GM11168 (cell line): ENCODE data around the gene BNC2.

Experiments
- in situ Hi-C: fragments of 300-500 bp; cut with MboI; formaldehyde crosslinking; loops from one replicate; pipeline ENCODE4 v1.12.0; 2022; ENCODE audit warnings: low sequenced_read_pairs; ENCODE audit not compliant: unreplicated experiment

BNC2 gene

GRCh38 chr9:16615451-16615850 lies 255.0 kb downstream of the BNC2 start:
- in situ Hi-C loops, result no loop called here

DNA sequence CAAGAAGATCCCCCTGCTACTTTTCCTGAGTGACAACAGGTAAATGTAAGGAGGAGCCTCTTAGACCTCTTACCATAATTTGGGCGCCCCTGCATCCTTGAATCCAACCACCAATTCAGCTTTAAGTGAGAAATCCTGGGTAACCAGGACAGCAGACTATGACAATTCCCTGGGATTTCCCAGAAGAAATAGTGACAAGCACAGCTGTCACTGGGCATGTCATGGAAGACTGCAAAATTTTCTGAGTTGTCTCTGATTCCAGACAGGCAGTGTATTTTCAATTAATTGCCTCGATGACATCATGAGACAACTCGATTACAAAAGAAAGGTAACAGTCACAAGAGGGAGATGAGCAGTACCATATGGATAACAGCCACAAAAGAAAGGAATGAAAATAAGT lies 256.9 kb downstream of the BNC2 start:
- in situ Hi-C loops, result no loop called here

DNA sequence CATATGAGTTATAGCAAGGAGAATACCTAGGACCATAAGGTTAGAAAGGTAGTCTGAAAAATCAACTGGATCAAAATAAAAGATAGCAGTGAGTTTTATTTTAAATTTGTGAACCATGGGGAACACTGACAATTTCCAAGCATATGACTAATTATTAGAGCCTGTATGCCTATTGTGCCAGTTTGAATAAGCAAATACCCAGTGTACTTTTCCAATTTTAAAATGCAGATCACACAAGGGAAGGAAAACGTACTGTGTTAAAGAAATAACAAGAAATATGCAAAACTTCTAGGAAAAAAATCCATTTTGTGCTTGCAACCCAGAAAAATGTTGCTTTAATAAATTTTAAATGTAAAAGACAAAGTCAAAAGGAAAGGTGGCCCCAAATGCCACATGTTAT lies 257.4 kb downstream of the BNC2 start:
- in situ Hi-C loops, result no loop called here

DNA sequence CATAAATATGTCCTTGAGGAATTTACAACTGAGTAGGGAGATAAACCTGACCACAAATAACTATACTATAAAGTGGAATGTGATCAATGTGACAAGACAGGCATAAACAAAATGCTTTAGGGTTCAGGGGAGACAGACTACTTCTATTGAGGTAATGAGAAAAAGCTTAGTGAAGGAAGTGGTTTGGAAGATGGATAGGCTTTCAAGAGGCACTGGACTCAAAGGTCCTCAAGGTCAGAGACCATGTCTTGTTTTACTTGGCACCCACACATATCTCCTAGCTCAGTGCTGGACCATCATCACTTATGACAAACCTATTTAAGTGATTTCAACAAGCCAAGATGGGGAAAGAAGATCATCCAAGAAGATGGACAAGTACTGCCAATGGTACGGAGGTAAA lies 257.8 kb downstream of the BNC2 start:
- in situ Hi-C loops, result no loop called here

- in situ Hi-C loops, result no loop called here
Measured at GRCh38 chr9:16611983-16612382, 258.5 kb downstream of the BNC2 start.

GRCh38 chr9:16611001-16611400 lies 259.5 kb downstream of the BNC2 start:
- in situ Hi-C loops, result no loop called here

DNA sequence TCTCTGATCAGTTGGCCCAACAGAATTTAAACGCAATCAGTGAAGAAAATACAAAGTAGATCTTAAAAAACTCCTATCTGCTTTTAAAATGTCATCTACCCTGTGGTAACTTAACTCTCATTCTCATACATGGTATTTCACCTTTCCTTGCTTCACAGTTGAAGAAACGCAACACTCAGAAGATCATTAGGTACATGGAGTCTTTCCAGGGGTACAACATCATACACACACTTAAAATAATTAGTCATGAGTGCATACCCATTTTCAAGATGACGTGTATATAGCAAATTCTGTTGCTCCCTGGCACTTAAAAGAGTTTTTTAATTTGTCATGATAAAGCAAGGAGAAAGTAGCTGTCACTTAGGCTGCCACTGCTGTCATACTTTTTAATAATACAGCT lies 259.9 kb downstream of the BNC2 start:
- in situ Hi-C loops, result no loop called here

- in situ Hi-C loops, result no loop called here
Measured at GRCh38 chr9:16608906-16609305, 261.6 kb downstream of the BNC2 start.

GRCh38 chr9:16602494-16602893 lies 268.0 kb downstream of the BNC2 start:
- in situ Hi-C loops, result no loop called here

DNA sequence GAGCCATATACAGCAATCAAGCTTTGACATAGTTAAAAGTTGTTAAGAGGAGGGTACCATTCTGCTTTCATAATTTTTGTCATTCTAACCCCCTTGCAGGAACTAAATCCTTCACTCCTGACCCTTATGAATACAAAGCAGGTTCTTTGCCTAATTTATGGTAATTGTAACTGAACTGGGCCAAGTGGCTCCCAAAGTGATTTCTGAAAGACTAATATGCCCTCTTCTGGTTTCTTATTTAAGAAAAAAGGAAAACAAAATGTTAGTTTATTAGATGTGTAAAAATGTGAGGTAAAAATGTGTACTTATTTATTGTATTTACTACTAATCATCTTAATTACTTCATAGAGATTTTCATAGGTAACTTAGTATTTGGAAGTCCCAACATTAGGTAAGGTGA lies 268.5 kb downstream of the BNC2 start:
- in situ Hi-C loops, result no loop called here

DNA sequence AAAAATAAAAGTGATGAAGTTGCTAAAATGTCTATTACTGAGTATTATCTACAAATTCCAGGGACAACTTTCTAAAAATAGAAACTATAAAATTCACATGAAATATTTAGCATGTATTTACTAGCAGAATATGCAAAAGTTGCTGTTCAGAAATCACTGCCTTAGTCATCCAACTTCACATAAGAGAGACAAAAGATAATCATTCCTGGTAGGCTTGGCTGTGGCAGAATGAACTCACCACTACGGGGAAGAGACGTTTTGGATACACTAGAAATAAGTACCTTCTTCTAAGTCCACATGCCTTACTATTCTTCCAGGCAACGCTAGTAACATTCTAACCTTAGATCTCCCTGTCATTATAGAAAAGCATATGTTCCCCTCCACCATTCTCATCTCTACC lies 272.2 kb downstream of the BNC2 start:
- in situ Hi-C loops, result no loop called here

GRCh38 chr9:16597136-16597535 lies 273.3 kb downstream of the BNC2 start:
- in situ Hi-C loops, result no loop called here

- in situ Hi-C loops, result no loop called here
Measured at GRCh38 chr9:16595227-16595626, 275.2 kb downstream of the BNC2 start.

GRCh38 chr9:16594787-16595186 lies 275.7 kb downstream of the BNC2 start:
- in situ Hi-C loops, result no loop called here

DNA sequence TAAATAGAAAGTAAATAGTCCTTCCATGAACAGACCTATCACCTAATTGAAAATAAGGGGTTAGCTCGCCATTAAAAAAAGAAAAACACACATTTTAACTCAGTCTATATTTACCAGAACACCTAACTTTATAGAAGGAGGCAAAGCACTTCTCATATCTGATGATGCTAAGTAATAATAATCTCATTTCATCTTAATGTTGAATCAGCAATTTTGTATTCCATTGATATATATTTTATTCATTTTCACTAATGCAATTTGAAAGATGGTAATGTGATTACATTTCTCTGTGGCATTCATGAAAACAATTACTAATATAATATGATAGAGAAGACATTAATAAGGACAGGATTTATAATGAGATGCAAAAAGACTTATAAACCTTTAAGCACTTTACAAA lies 276.7 kb downstream of the BNC2 start:
- in situ Hi-C loops, result no loop called here

DNA sequence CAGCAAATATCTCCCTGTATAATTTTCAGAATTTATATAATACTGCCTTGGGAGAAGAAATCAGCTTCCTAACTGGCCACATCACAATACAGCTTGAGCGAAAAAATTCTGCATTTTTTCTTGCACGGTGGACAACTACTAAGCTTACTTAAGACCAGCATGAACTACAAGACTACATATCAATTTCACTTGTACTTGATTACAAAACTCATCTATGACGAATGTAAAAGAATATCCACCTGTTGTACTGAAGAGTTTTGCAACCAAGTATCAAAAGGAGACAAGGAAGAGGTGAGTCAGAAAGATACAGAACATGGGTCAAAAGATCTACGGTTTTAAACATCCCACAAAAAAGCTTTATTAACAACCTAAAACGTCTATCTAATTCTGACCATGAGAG lies 279.4 kb downstream of the BNC2 start:
- in situ Hi-C loops, result no loop called here

DNA sequence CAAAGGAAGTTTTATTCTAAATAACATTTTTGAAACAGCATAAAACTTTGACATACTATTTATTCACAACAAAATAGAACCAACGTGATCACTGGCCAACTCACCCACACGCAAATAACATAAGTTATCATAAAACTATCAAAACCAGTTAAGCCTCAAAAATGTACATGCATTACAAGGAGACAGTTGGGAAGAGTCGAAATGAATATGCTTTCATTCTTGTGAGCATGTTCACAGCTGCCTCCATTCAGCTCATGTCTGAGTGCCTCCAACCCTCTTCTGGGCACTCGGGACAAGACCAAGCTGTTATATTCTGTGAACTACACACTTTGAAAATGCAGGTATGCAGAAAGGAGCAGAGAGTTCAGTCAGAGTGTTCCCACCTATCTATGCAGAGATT lies 284.9 kb downstream of the BNC2 start:
- in situ Hi-C loops, result no loop called here

GRCh38 chr9:16579872-16580432 lies 290.5 kb downstream of the BNC2 start:
- in situ Hi-C loops, result no loop called here

DNA sequence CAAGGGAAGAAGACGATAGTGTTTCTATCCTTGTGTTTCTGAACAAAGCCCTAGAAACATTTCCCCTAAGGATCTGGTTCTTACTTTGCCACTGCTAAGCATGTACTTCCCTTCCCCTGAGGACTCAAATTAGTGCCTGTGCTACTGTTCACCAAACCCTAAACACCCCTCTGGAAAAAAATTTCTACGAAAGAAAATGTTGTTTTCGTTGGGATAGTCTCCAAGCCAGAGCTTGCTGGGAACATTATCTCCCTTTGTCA lies 294.6 kb downstream of the BNC2 start:
- in situ Hi-C loops, result no loop called here

DNA sequence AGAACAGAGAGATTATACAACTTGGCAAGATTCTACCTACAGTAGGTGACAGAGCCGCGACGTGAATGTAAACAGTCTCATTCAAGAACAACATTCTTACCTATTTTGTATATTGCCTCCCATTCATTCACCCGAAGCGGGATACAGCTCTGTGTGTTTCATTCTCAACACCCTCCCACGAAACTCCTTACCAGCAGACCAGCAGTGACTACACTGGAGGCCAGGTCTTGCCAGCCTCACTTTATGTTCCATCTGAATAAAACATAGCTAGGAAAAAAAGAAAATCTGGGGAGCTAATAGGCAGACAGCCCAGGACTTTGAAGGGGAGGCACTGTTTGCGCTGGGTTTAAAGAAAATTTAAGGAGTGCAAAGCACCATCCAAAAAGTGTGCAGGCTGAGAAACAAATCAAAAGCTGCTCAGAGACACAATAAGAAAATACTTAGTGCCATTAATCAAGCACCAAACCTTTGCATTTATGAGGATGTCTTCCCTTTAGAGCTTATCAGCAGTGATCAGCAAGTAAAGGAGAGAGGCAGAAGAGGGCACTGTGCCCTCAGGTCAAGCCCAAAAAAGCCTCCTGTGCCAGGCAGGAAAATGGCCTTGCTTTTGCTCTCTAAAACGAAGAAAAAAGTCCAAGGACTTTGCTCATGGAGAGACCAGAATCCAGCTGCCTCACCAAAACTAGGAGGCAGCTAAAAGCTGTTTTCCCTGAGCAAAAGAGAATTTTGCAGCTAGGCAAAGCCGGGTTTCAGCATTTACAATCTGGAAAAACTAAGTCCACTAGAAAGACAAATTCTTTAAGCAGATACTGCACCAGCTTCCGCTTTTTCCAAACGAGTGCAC lies 295.1 kb downstream of the BNC2 start:
- in situ Hi-C loops, result no loop called here

DNA sequence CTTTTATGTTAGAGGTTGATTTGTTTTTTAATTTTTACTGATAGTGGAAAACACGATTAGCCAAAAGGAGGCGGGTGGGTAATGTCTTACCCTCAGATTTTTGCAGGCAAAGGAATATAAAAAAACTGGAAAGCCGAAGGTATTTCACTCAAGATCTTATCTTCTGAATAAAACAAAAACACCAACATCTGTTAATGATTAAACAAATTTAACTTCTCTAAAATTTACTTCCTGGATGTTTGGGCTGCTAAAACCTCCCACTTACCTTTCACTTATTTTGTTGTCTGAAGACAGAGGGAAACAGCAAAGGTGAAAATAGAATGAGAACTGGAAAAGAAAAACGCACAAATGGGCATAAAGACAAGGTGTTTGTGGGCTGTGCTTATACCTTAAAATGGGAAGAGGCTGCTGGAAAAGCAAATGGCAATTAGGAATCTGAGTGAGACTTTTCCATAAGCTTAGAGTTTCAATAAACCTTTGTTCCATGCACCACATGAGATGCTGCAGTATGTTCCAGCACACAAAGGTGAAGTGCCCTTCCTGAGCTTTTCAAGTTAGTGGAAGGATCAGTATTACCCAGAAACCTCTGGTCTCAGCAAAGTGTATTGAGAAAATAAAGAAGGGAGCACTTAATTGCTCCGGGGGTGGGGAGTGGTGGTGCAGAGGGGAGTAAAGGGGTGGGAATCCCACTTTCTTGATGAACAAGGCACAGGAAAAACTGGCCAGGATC lies 298.3 kb downstream of the BNC2 start:
- in situ Hi-C loops, result no loop called here
